GM23338 (cell line): Measurements from ENCODE around the gene SCAPER. TPM values are rescaled to one million over a fixed set of nuclear protein-coding genes. Genes with fewer than 3 reads are reported as not detected.

Source experiments
- ATAC-seq: fragments of 200-7000 bp; cut with Tn5 transposase; 3 replicates; pipeline ENCODE4 v1.9.1; 2020
- DNase-seq: peaks from one replicate; pipeline ENCODE4 v3.0.0-alpha.2; 2015; ENCODE audit warnings: low spot score
- H2AFZ ChIP-seq: fragments of 200-600 bp; sonication (generic); 2 replicates; pipeline ENCODE4 v1.8.0; 2016; ENCODE audit warnings: antibody characterized with exemption, mild to moderate bottlenecking, moderate library complexity
- H3F3A ChIP-seq: fragments of 200-600 bp; sonication (generic); replicated peaks from 2 replicates; pipeline ENCODE4 v1.8.0; 2017; ENCODE audit warnings: antibody characterized with exemption, mixed run types, low read depth
- H3K27ac ChIP-seq: fragments of 200-600 bp; sonication (generic); 2 replicates; pipeline ENCODE4 v1.6.1; 2016; ENCODE audit warnings: low read depth
- H3K27me3 ChIP-seq: fragments of 200-600 bp; sonication (generic); 2 replicates; pipeline ENCODE4 v1.8.0; 2016; ENCODE audit warnings: mild to moderate bottlenecking, mixed run types, moderate library complexity; ENCODE audit not compliant: insufficient read depth
- H3K36me3 ChIP-seq: fragments of 200-600 bp; sonication (generic); 2 replicates; pipeline ENCODE4 v1.8.0; 2016; ENCODE audit warnings: mild to moderate bottlenecking; ENCODE audit not compliant: insufficient read depth
- H3K4me1 ChIP-seq: fragments of 200-600 bp; sonication (generic); 2 replicates; pipeline ENCODE4 v1.8.0; 2016; ENCODE audit warnings: mild to moderate bottlenecking, moderate library complexity; ENCODE audit not compliant: insufficient read depth
- H3K4me2 ChIP-seq: fragments of 200-600 bp; sonication (generic); 2 replicates; pipeline ENCODE4 v1.7.1; 2017; ENCODE audit warnings: mixed run types
- H3K4me3 ChIP-seq: fragments of 200-600 bp; sonication (generic); 2 replicates; pipeline ENCODE4 v1.6.1; 2016; ENCODE audit warnings: mixed run types
- H3K79me2 ChIP-seq: fragments of 200-600 bp; sonication (generic); replicated peaks from 2 replicates; pipeline ENCODE4 v1.8.0; 2017; ENCODE audit warnings: mild to moderate bottlenecking; ENCODE audit not compliant: insufficient read depth
- H3K9me2 ChIP-seq: fragments of 200-600 bp; sonication (generic); 2 replicates; pipeline ENCODE4 v1.8.0; 2017; ENCODE audit not compliant: insufficient read depth
- H4K20me1 ChIP-seq: fragments of 200-600 bp; sonication (generic); replicated peaks from 2 replicates; pipeline ENCODE4 v1.8.0; 2017; ENCODE audit warnings: mild to moderate bottlenecking; ENCODE audit not compliant: insufficient read depth
- H3K27ac Mint-ChIP-seq: 2 replicates; pipeline ENCODE4 v1.8.0; 2020; ENCODE audit warnings: inconsistent platforms, mild to moderate bottlenecking, moderate library complexity, mixed read lengths
- H3K27me3 Mint-ChIP-seq: 3 replicates; pipeline ENCODE4 v1.8.0; 2022; ENCODE audit warnings: low read depth, mild to moderate bottlenecking, moderate library complexity, mixed read lengths, inconsistent platforms; ENCODE audit not compliant: insufficient read depth, poor library complexity
- H3K36me3 Mint-ChIP-seq: 3 replicates; pipeline ENCODE4 v1.8.0; 2021; ENCODE audit warnings: low read depth, mild to moderate bottlenecking, inconsistent platforms, moderate library complexity, mixed read lengths
- H3K4me1 Mint-ChIP-seq: 3 replicates; pipeline ENCODE4 v1.8.0; 2020; ENCODE audit warnings: mild to moderate bottlenecking, inconsistent platforms, mixed read lengths
- H3K4me3 Mint-ChIP-seq: 3 replicates; pipeline ENCODE4 v1.8.0; 2021; ENCODE audit warnings: moderate library complexity, mild to moderate bottlenecking, inconsistent platforms, mixed read lengths
- H3K9me3 Mint-ChIP-seq: 3 replicates; pipeline ENCODE4 v1.8.0; 2020; ENCODE audit warnings: moderate library complexity, mild to moderate bottlenecking, inconsistent platforms, mixed read lengths
- CREB1 ChIP-seq: fragments of 250-450 bp; sonication (Bioruptor Pico); IDR thresholded peaks from 2 replicates; pipeline ENCODE4 v1.5.0; 2020; ENCODE audit warnings: low read depth, mild to moderate bottlenecking, moderate library complexity
- CTCF ChIP-seq, 2 experiments: fragments of 200-600 bp in 1 of 2; sonication (generic) in 1 of 2; conservative IDR thresholded peaks; 2 replicates each; pipeline versions ENCODE4 v1.5.1 to v1.6.1; 2016 to 2017; ENCODE audit warnings: antibody characterized with exemption in 2 of 2, low read depth in 2 of 2, mild to moderate bottlenecking in 2 of 2, moderate library complexity in 1 of 2
- ETS1 ChIP-seq: IDR thresholded peaks from 2 replicates; pipeline ENCODE4 v1.6.1; 2016; ENCODE audit warnings: antibody characterized with exemption
- EZH2 ChIP-seq: fragments of 200-600 bp; sonication (generic); IDR thresholded peaks from one replicate; pipeline ENCODE4 v1.8.0; 2017; ENCODE audit warnings: antibody characterized with exemption, mild to moderate bottlenecking, low read depth; ENCODE audit not compliant: unreplicated experiment
- EZH2phosphoT487 ChIP-seq: fragments of 200-600 bp; sonication (generic); IDR thresholded peaks from one replicate; pipeline ENCODE4 v1.8.1; 2018; ENCODE audit warnings: antibody characterized with exemption; ENCODE audit not compliant: unreplicated experiment
- JUNB ChIP-seq: IDR thresholded peaks from one replicate; pipeline ENCODE4 v1.6.1; 2016; ENCODE audit warnings: antibody characterized with exemption; ENCODE audit not compliant: unreplicated experiment
- NANOG ChIP-seq: IDR thresholded peaks from 2 replicates; pipeline ENCODE4 v1.6.1; 2016; ENCODE audit warnings: antibody characterized with exemption, borderline replicate concordance
- POLR2AphosphoS5 ChIP-seq: IDR thresholded peaks from 2 replicates; pipeline ENCODE4 v1.6.1; 2016; ENCODE audit warnings: antibody characterized with exemption, low read depth
- REST ChIP-seq: IDR thresholded peaks from one replicate; pipeline ENCODE4 v1.6.1; 2018; ENCODE audit warnings: antibody characterized with exemption; ENCODE audit not compliant: unreplicated experiment
- STAT1 ChIP-seq: IDR thresholded peaks from one replicate; pipeline ENCODE4 v1.6.1; 2016; ENCODE audit warnings: antibody characterized with exemption; ENCODE audit not compliant: unreplicated experiment
- ZNF114 ChIP-seq: fragments of 250-450 bp; sonication (Bioruptor Pico); IDR thresholded peaks from 2 replicates; pipeline ENCODE4 v1.5.0; 2020; ENCODE audit warnings: mild to moderate bottlenecking, moderate library complexity
- ZNF331 ChIP-seq: fragments of 250-450 bp; sonication (Bioruptor Pico); IDR thresholded peaks from 2 replicates; pipeline ENCODE4 v1.5.0; 2020; ENCODE audit warnings: low read depth, mild to moderate bottlenecking, moderate library complexity
- ZNF462 ChIP-seq: fragments of 250-450 bp; sonication (Bioruptor Pico); IDR thresholded peaks from 2 replicates; pipeline ENCODE4 v1.5.0; 2020; ENCODE audit warnings: mild to moderate bottlenecking, moderate library complexity
- polyA plus RNA-seq: library from polyadenylated mRNA; unstranded; fragments of >200 nt; fragmentation: Nextera tagmentation; extraction: Ambion mirVana; gene quantifications from 2 replicates; pipeline ENCODE4 v1.2.1, GENCODE V29; 2016
- total RNA-seq: library from RNA; depleted of rRNA; stranded (reverse); fragments of >200 nt; shearing (Covaris generic); gene quantifications from 2 replicates; pipeline ENCODE4 v1.2.3, GENCODE V29; 2014

The SCAPER gene
- total and polyA plus RNA-seq, 2 experiments from 2014 or later: 9.1 to 17.6 TPM

GRCh38 chr15:76647612-76648011 is 257.5 kb downstream of the SCAPER start:
- Histone ChIP-seq H3K79me2 (no peaks in the 10 kb centered on the region), H3K36me3 (no peaks in the 10 kb centered on the region), H2AFZ (no peak overlapping the region), H3K9me2 (no peaks in the 10 kb centered on the region), H3K4me1 (no peaks in the 10 kb centered on the region), H4K20me1 (no peaks in the 10 kb centered on the region), H3K27me3 (no peaks in the 10 kb centered on the region), H3K27ac (no peak overlapping the region), H3F3A (no peaks in the 10 kb centered on the region), H3K4me2 (no peak overlapping the region), H3K4me3 (no peak overlapping the region; the same call in 1 of the 2 replicates)
- peak overlapping the region; percentile 24; the same call in 1 of the 3 replicates for H3K4me3 Mint-ChIP-seq
- H3K27ac Mint-ChIP-seq: no peak overlapping the region
- ATAC-seq (no peak; the same call in 2 of the 3 replicates), DNase-seq (peak; percentile 5)
- H3K36me3 Mint-ChIP-seq: no peaks in the 10 kb centered on the region
- no peak for TF ChIP-seq JUNB
- no peak for TF ChIP-seq ZNF462 (CRISPR knock-in tag)
- no peak for TF ChIP-seq STAT1
- no peak for TF ChIP-seq EZH2phosphoT487
- TF ChIP-seq EZH2: no peak
- no peak for TF ChIP-seq CTCF (conservative IDR thresholded peaks at IDR 0.05; ENCODE audit: low read depth in 2 of 2)
- TF ChIP-seq ZNF114 (CRISPR knock-in tag): no peak
- no peak for TF ChIP-seq ETS1
- TF ChIP-seq REST: no peak
- no peak for TF ChIP-seq POLR2AphosphoS5
- no peak for TF ChIP-seq ZNF331 (CRISPR knock-in tag)
- TF ChIP-seq NANOG: no peak
- TF ChIP-seq CREB1: no peak
- peaks cover 3% of the 10 kb centered on the region; the same call in 1 of the 3 replicates for H3K9me3 Mint-ChIP-seq
- peaks cover 10% of the 10 kb centered on the region for H3K4me1 Mint-ChIP-seq
- peaks cover 6% of the 10 kb centered on the region for H3K27me3 Mint-ChIP-seq
